22Rv1 (cell line): ENCODE data around the gene DEFB121.

Experiments
- H3K27ac ChIP-seq: fragments of 450-650 bp; 2 replicates; pipeline ENCODE4 v1.5.1; 2017
- CTCF ChIP-seq: fragments of 450-650 bp; IDR thresholded peaks from 2 replicates; pipeline ENCODE4 v1.5.1; 2017; ENCODE audit warnings: mild to moderate bottlenecking
- ZFX ChIP-seq: fragments of 450-650 bp; IDR thresholded peaks from 2 replicates; pipeline ENCODE4 v1.6.1; 2017; ENCODE audit warnings: antibody characterized with exemption, borderline replicate concordance

DEFB121 gene

GRCh38 chr20:31406115-31406514 is at the start of gene DEFB121:
Gene DEFB121, minus strand, starts transcription at chr20:31406215. Its CDS starts 63 bp downstream, at chr20:31406152.
- H3K27ac ChIP-seq: no peak within 1 kb of the TSS
- TF ChIP-seq CTCF: no peak
- no peak for TF ChIP-seq ZFX

GRCh38 chr20:31454361-31454760 is 48.3 kb upstream of the DEFB121 start:
- H3K27ac ChIP-seq: no peak overlapping the region
- no peak for TF ChIP-seq ZFX
- TF ChIP-seq CTCF: no peak

- TF ChIP-seq CTCF: no peak
- TF ChIP-seq ZFX: no peak
- no peak overlapping the region for H3K27ac ChIP-seq
Observed at GRCh38 chr20:31452575-31452974, 46.6 kb upstream of the DEFB121 start.

- TF ChIP-seq CTCF: no peak
- TF ChIP-seq ZFX: no peak
- H3K27ac ChIP-seq: no peak overlapping the region
Observed at GRCh38 chr20:31449511-31450414, 43.7 kb upstream of the DEFB121 start.

- no peak for TF ChIP-seq CTCF
- no peak for TF ChIP-seq ZFX
- no peak overlapping the region for H3K27ac ChIP-seq
Observed at GRCh38 chr20:31446084-31446819, 40.2 kb upstream of the DEFB121 start.

- no peak within 1 kb of the TSS for H3K27ac ChIP-seq
- no peak for TF ChIP-seq ZFX
- TF ChIP-seq CTCF: peak; percentile 63
Observed at GRCh38 chr20:31440012-31440659, 34.1 kb upstream of the DEFB121 start, which contains the start of gene DEFB123. Gene DEFB123, plus strand, starts transcription at chr20:31440632. Its CDS starts 67 bp downstream, at chr20:31440699.
